ENCODE results near the gene LAS1L. TPM values are rescaled to one million over a fixed set of nuclear protein-coding genes. Genes with fewer than 3 reads are reported as not detected.

The LAS1L gene
- polyA plus RNA-seq, 1 donor from 2014 or later = 40.0 TPM

DNA sequence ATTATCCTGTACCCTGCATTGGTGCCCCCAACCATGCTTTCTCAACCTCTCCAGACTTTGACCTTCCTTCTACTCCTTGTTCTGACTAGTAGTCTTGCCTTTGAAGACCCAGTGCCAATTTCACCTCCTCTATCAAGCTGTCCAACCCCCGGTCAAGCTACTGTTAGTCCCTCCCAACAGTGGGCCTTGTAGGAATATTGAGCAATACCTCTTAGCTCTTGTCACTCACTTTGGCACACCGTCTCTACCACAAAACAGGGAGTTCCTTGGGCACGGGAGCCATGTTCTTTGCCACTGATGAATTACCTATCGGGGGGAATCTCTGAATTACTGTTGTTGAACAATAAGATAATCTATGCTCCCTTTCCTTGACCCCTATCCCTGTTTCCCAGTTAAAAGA lies 25.2 kb downstream of the LAS1L start:
- no peaks in the 10 kb centered on the region for H3K79me2 ChIP-seq (replicated peaks; ENCODE audit: insufficient read depth, low read length)
- H4K20me1 ChIP-seq (ENCODE audit: insufficient read depth) = no peaks in the 10 kb centered on the region
- TF ChIP-seq MXI1 (conservative IDR thresholded peaks at IDR 0.05; ENCODE audit: poor library complexity, severe bottlenecking) (no peak), TAF1 (IDR thresholded peaks at IDR 0.05; ENCODE audit: low read depth) (no peak), SMC3 (conservative IDR thresholded peaks at IDR 0.05; ENCODE audit: poor library complexity) (no peak), EZH2 (IDR thresholded peaks at IDR 0.05; ENCODE audit: borderline replicate concordance, insufficient read depth, low read length, poor library complexity, severe bottlenecking) (no peak), POLR2AphosphoS5 (IDR thresholded peaks at IDR 0.05) (no peak), RAD21 (conservative IDR thresholded peaks at IDR 0.05) (no peak), EP300 (conservative IDR thresholded peaks at IDR 0.05; ENCODE audit: poor library complexity, severe bottlenecking) (no peak)
- TF ChIP-seq, protein P1, sequence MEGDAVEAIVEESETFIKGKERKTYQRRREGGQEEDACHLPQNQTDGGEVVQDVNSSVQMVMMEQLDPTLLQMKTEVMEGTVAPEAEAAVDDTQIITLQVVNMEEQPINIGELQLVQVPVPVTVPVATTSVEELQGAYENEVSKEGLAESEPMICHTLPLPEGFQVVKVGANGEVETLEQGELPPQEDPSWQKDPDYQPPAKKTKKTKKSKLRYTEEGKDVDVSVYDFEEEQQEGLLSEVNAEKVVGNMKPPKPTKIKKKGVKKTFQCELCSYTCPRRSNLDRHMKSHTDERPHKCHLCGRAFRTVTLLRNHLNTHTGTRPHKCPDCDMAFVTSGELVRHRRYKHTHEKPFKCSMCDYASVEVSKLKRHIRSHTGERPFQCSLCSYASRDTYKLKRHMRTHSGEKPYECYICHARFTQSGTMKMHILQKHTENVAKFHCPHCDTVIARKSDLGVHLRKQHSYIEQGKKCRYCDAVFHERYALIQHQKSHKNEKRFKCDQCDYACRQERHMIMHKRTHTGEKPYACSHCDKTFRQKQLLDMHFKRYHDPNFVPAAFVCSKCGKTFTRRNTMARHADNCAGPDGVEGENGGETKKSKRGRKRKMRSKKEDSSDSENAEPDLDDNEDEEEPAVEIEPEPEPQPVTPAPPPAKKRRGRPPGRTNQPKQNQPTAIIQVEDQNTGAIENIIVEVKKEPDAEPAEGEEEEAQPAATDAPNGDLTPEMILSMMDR (IDR thresholded peaks at IDR 0.05; ENCODE audit: poor library complexity, severe bottlenecking) = no peak
- TF ChIP-seq, protein P2, sequence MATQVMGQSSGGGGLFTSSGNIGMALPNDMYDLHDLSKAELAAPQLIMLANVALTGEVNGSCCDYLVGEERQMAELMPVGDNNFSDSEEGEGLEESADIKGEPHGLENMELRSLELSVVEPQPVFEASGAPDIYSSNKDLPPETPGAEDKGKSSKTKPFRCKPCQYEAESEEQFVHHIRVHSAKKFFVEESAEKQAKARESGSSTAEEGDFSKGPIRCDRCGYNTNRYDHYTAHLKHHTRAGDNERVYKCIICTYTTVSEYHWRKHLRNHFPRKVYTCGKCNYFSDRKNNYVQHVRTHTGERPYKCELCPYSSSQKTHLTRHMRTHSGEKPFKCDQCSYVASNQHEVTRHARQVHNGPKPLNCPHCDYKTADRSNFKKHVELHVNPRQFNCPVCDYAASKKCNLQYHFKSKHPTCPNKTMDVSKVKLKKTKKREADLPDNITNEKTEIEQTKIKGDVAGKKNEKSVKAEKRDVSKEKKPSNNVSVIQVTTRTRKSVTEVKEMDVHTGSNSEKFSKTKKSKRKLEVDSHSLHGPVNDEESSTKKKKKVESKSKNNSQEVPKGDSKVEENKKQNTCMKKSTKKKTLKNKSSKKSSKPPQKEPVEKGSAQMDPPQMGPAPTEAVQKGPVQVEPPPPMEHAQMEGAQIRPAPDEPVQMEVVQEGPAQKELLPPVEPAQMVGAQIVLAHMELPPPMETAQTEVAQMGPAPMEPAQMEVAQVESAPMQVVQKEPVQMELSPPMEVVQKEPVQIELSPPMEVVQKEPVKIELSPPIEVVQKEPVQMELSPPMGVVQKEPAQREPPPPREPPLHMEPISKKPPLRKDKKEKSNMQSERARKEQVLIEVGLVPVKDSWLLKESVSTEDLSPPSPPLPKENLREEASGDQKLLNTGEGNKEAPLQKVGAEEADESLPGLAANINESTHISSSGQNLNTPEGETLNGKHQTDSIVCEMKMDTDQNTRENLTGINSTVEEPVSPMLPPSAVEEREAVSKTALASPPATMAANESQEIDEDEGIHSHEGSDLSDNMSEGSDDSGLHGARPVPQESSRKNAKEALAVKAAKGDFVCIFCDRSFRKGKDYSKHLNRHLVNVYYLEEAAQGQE (IDR thresholded peaks at IDR 0.05; ENCODE audit: borderline replicate concordance) = no peak
- no peak overlapping the region for H3K4me3 ChIP-seq (ENCODE audit: low read length)
- H3K36me3 ChIP-seq (ENCODE audit: insufficient read depth, low read length) = no peaks in the 10 kb centered on the region
- H3F3A ChIP-seq (ENCODE audit: insufficient read depth, low read length, poor library complexity, severe bottlenecking) = no peaks in the 10 kb centered on the region
- no peaks in the 10 kb centered on the region for H3K27me3 ChIP-seq (ENCODE audit: insufficient read depth, low read depth, low read length)
- H3K4me2 ChIP-seq (ENCODE audit: low read length) = no peak overlapping the region
- H3K27ac ChIP-seq (ENCODE audit: low read length) = no peak overlapping the region
- H3K9me2 ChIP-seq (ENCODE audit: insufficient read depth, low read length) = no peaks in the 10 kb centered on the region
- H2AFZ ChIP-seq (ENCODE audit: low read depth, low read length) = no peak overlapping the region
- H3K9me3 ChIP-seq (ENCODE audit: low read length) = no peaks in the 10 kb centered on the region
- H3K9ac ChIP-seq (ENCODE audit: low read length) = no peak overlapping the region

DNA sequence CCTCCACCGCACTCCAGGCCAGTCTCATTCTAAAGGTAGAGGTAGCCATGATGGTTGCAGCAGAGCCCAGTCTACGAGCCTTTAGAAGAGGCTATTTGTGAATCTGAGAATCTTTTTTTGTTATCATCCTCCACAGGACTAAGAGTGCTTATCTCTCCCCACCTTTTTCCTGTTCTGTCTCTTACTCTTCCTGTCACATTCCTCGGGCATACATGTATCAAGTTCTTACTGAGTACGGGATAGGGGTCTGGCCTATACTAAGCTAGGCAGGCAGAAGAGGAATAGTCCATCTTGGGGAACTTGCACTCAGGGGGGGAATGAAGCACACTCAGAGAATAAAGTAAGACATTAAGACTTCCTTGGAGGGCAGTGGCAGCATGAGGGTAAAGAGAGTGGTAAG lies 25.7 kb downstream of the LAS1L start:
- TF ChIP-seq, protein P2 (IDR thresholded peaks at IDR 0.05; ENCODE audit: borderline replicate concordance) = no peak
- no peak for TF ChIP-seq TAF1 (IDR thresholded peaks at IDR 0.05; ENCODE audit: low read depth)
- TF ChIP-seq POLR2AphosphoS5 (IDR thresholded peaks at IDR 0.05) = no peak
- TF ChIP-seq EZH2 (IDR thresholded peaks at IDR 0.05; ENCODE audit: borderline replicate concordance, insufficient read depth, low read length, poor library complexity, severe bottlenecking) = no peak
- TF ChIP-seq, protein P1 (IDR thresholded peaks at IDR 0.05; ENCODE audit: poor library complexity, severe bottlenecking) = no peak
- no peak for TF ChIP-seq MXI1 (conservative IDR thresholded peaks at IDR 0.05; ENCODE audit: poor library complexity, severe bottlenecking)
- no peak for TF ChIP-seq EP300 (conservative IDR thresholded peaks at IDR 0.05; ENCODE audit: poor library complexity, severe bottlenecking)
- no peak for TF ChIP-seq RAD21 (conservative IDR thresholded peaks at IDR 0.05)
- no peak for TF ChIP-seq SMC3 (conservative IDR thresholded peaks at IDR 0.05; ENCODE audit: poor library complexity)
- no peaks in the 10 kb centered on the region for H3K9me3 ChIP-seq (ENCODE audit: low read length)
- no peak overlapping the region for H3K27ac ChIP-seq (ENCODE audit: low read length)
- no peaks in the 10 kb centered on the region for H3K9me2 ChIP-seq (ENCODE audit: insufficient read depth, low read length)
- H3K27me3 ChIP-seq (ENCODE audit: insufficient read depth, low read depth, low read length) = no peaks in the 10 kb centered on the region
- H3K36me3 ChIP-seq (ENCODE audit: insufficient read depth, low read length) = no peaks in the 10 kb centered on the region
- no peak overlapping the region for H3K4me3 ChIP-seq (ENCODE audit: low read length)
- no peak overlapping the region for H3K4me2 ChIP-seq (ENCODE audit: low read length)
- no peaks in the 10 kb centered on the region for H3F3A ChIP-seq (ENCODE audit: insufficient read depth, low read length, poor library complexity, severe bottlenecking)
- no peak overlapping the region for H2AFZ ChIP-seq (ENCODE audit: low read depth, low read length)
- H3K9ac ChIP-seq (ENCODE audit: low read length) = no peak overlapping the region
- no peaks in the 10 kb centered on the region for H4K20me1 ChIP-seq (ENCODE audit: insufficient read depth)
- no peaks in the 10 kb centered on the region for H3K79me2 ChIP-seq (replicated peaks; ENCODE audit: insufficient read depth, low read length)

Data from neural cell (in vitro differentiated cells).